KMS-11 (cell line): ENCODE data around the gene C12orf56.
"Not testable (repeated sequence)": the region's sequence is repeated elsewhere in the genome, so short reads cannot be mapped to it uniquely, and the experiment has no call there.

Experiments used
- H2AFZ ChIP-seq: fragments of 200-600 bp; sonication (generic); 2 replicates; pipeline ENCODE4 v1.6.1; 2016; ENCODE audit warnings: antibody characterized with exemption, mixed run types, low read depth
- H3K27ac ChIP-seq: fragments of 200-600 bp; sonication (generic); 2 replicates; pipeline ENCODE4 v1.6.1; 2016; ENCODE audit warnings: mild to moderate bottlenecking, mixed run types
- H3K27me3 ChIP-seq: fragments of 200-600 bp; sonication (generic); 2 replicates; pipeline ENCODE4 v1.6.1; 2017; ENCODE audit warnings: mild to moderate bottlenecking, low read depth, mixed run types, moderate library complexity; ENCODE audit not compliant: insufficient read depth
- H3K36me3 ChIP-seq: fragments of 200-600 bp; sonication (generic); 2 replicates; pipeline ENCODE4 v1.6.1; 2017; ENCODE audit warnings: mild to moderate bottlenecking, mixed run types; ENCODE audit not compliant: insufficient read depth
- H3K4me1 ChIP-seq: fragments of 200-600 bp; sonication (generic); 2 replicates; pipeline ENCODE4 v1.6.1; 2016; ENCODE audit warnings: mild to moderate bottlenecking, low read depth, mixed run types; ENCODE audit not compliant: poor library complexity, severe bottlenecking
- H3K4me2 ChIP-seq: fragments of 200-600 bp; sonication (generic); 2 replicates; pipeline ENCODE4 v1.7.0; 2016; ENCODE audit warnings: mild to moderate bottlenecking, mixed run types
- H3K4me3 ChIP-seq: fragments of 200-600 bp; sonication (generic); IDR thresholded peaks from 2 replicates; pipeline ENCODE4 v1.6.1; 2017; ENCODE audit warnings: low read depth, low read length, mixed read lengths; ENCODE audit not compliant: insufficient read depth
- H3K79me2 ChIP-seq: fragments of 200-600 bp; sonication (generic); 2 replicates; pipeline ENCODE4 v1.6.1; 2016; ENCODE audit warnings: low read depth, mixed run types; ENCODE audit not compliant: insufficient read depth
- H3K9ac ChIP-seq: fragments of 200-600 bp; sonication (generic); 2 replicates; pipeline ENCODE4 v1.6.1; 2016; ENCODE audit warnings: mild to moderate bottlenecking, mixed run types
- H4K20me1 ChIP-seq: fragments of 200-600 bp; sonication (generic); 2 replicates; pipeline ENCODE4 v1.6.1; 2016; ENCODE audit warnings: mild to moderate bottlenecking, mixed run types; ENCODE audit not compliant: insufficient read depth
- TF ChIP-seq, protein P1 (sequence below): fragments of 200-600 bp; sonication (generic); conservative IDR thresholded peaks from 2 replicates; pipeline ENCODE4 v1.6.1; 2017; ENCODE audit warnings: low read depth, mild to moderate bottlenecking, antibody characterized with exemption, low read length, moderate library complexity, mixed read lengths

C12orf56 gene

DNA sequence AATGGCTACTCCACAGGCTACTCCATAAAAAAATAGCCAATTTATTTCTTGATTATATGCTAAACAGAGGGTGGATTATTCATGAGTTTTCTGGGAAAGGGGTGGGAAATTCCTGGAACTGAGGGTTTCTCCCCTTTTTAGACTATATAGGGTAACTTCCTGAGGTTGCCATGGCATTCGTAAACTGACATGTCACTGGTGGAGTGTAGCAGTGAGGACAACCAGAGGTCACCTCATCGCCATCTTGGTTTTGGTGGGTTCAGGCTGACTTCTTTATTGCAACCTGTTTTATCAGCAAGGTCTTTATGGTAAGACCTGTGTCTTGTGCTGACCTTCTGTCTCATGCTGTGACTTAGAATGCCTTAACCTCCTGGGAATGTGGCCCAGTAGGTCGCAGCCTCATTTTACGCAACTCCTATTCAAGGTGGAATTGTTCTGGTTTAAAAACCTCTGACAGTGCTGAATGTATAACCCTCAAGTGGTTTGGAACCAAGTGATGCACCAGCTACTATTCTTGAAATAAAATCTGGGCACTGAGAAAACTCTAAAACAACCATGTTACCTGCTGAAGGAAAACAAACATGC is 27.7 kb downstream of the C12orf56 start:
- Histone ChIP-seq H3K4me2 (no peak overlapping the region), H3K79me2 (no peaks in the 10 kb centered on the region), H3K4me1 (no peaks in the 10 kb centered on the region), H4K20me1 (no peaks in the 10 kb centered on the region), H3K27ac (no peak overlapping the region), H3K4me3 (no peak overlapping the region), H3K9ac (no peak overlapping the region), H2AFZ (no peak overlapping the region), H3K27me3 (no peaks in the 10 kb centered on the region), H3K36me3 (no peaks in the 10 kb centered on the region; the same call in 1 of the 2 replicates)
- TF ChIP-seq, protein P1, sequence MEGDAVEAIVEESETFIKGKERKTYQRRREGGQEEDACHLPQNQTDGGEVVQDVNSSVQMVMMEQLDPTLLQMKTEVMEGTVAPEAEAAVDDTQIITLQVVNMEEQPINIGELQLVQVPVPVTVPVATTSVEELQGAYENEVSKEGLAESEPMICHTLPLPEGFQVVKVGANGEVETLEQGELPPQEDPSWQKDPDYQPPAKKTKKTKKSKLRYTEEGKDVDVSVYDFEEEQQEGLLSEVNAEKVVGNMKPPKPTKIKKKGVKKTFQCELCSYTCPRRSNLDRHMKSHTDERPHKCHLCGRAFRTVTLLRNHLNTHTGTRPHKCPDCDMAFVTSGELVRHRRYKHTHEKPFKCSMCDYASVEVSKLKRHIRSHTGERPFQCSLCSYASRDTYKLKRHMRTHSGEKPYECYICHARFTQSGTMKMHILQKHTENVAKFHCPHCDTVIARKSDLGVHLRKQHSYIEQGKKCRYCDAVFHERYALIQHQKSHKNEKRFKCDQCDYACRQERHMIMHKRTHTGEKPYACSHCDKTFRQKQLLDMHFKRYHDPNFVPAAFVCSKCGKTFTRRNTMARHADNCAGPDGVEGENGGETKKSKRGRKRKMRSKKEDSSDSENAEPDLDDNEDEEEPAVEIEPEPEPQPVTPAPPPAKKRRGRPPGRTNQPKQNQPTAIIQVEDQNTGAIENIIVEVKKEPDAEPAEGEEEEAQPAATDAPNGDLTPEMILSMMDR, result no peak

DNA sequence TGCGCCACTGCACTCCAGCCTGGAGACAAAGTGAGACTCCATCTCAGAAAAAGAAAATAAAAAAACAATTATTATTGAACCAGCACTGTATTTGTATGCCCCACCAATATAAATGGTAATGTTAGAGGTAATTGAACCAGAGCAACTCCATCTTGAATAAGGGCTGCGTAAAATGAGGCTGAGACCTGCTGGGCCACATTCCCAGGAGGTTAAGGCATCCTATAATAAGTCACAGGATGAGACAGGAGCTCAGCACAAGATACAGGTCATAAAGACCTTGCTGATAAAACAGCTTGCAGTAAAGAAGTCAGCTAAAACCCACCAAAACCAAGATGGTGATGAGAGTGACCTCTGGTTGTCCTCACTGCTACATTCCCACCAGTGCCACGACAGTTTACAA is 29.4 kb downstream of the C12orf56 start:
- not testable (repeated sequence) for H3K4me3 ChIP-seq, H3K79me2 ChIP-seq, H3K4me1 ChIP-seq, H3K36me3 ChIP-seq, H2AFZ ChIP-seq, H3K27me3 ChIP-seq, H3K27ac ChIP-seq, H3K4me2 ChIP-seq, H4K20me1 ChIP-seq, H3K9ac ChIP-seq

- not testable (repeated sequence) for H3K27me3 ChIP-seq, H3K4me1 ChIP-seq, H3K4me2 ChIP-seq, H4K20me1 ChIP-seq, H3K79me2 ChIP-seq, H3K27ac ChIP-seq, H2AFZ ChIP-seq, H3K9ac ChIP-seq, H3K36me3 ChIP-seq, H3K4me3 ChIP-seq
Observed at GRCh38 chr12:64356209-64356608, 34.3 kb downstream of the C12orf56 start.

GRCh38 chr12:64352181-64352580 is 38.4 kb downstream of the C12orf56 start:
- Histone ChIP-seq H3K36me3 (no peaks in the 10 kb centered on the region), H3K27ac (no peak overlapping the region), H3K4me2 (no peak overlapping the region), H2AFZ (no peak overlapping the region), H3K4me1 (no peaks in the 10 kb centered on the region), H3K9ac (no peak overlapping the region), H3K27me3 (no peaks in the 10 kb centered on the region), H4K20me1 (no peaks in the 10 kb centered on the region), H3K79me2 (no peaks in the 10 kb centered on the region), H3K4me3 (no peak overlapping the region)
- TF ChIP-seq, protein P1, result peak; percentile 57

GRCh38 chr12:64351265-64351664 is 39.3 kb downstream of the C12orf56 start:
- Histone ChIP-seq H3K9ac (no peak overlapping the region), H3K4me1 (no peaks in the 10 kb centered on the region), H3K27ac (no peak overlapping the region), H3K79me2 (no peaks in the 10 kb centered on the region), H3K4me3 (no peak overlapping the region), H3K27me3 (no peaks in the 10 kb centered on the region), H3K36me3 (no peaks in the 10 kb centered on the region), H3K4me2 (no peak overlapping the region), H2AFZ (no peak overlapping the region), H4K20me1 (no peaks in the 10 kb centered on the region)
- TF ChIP-seq, protein P1, result no peak
